NCI-H1436 treated with DMSO at 0.1 percent for 48 hours (cell line): ENCODE results near the gene SGCB.

Source experiments
- DNase-seq: peaks from one replicate; lab custom pipeline; 2025; lab: John Stamatoyannopoulos, UW

The SGCB gene

GRCh38 chr4:52019936-52020657, 18.0 kb downstream of the SGCB start, which contains the start of gene LRRC66:
Gene LRRC66 (minus strand): TSS chr4:52020363. CDS start chr4:52017613, 2,750 bp downstream.
- no peak for DNase-seq

- DNase-seq: no peak
Measured at GRCh38 chr4:52017814-52018213, 20.3 kb downstream of the SGCB start.

- no peak for DNase-seq
Measured at GRCh38 chr4:52016981-52017380, 21.1 kb downstream of the SGCB start.

- DNase-seq: no peak
Measured at GRCh38 chr4:52015366-52015765, 22.7 kb downstream of the SGCB start.

GRCh38 chr4:52014903-52015302, 23.2 kb downstream of the SGCB start:
- no peak for DNase-seq

GRCh38 chr4:52012651-52013050, 25.4 kb downstream of the SGCB start:
- DNase-seq: no peak

- DNase-seq: no peak
Measured at GRCh38 chr4:52010986-52011385, 27.1 kb downstream of the SGCB start.

- no peak for DNase-seq
Measured at GRCh38 chr4:52006887-52007286, 31.2 kb downstream of the SGCB start.

- no peak for DNase-seq
Measured at GRCh38 chr4:52005604-52006273, 32.4 kb downstream of the SGCB start.

GRCh38 chr4:52004414-52004813, 33.7 kb downstream of the SGCB start:
- DNase-seq: no peak

GRCh38 chr4:52001616-52002015, 36.5 kb downstream of the SGCB start:
- no peak for DNase-seq

- no peak for DNase-seq
Measured at GRCh38 chr4:51999250-51999649, 38.8 kb downstream of the SGCB start.

GRCh38 chr4:51998837-51999236, 39.3 kb downstream of the SGCB start:
- DNase-seq: no peak

- DNase-seq: no peak
Measured at GRCh38 chr4:51997647-51998046, 40.5 kb downstream of the SGCB start.

- no peak for DNase-seq
Measured at GRCh38 chr4:51995647-51996220, 42.4 kb downstream of the SGCB start.
